Gastroesophageal sphincter (tissue), 3 donors: ENCODE data around the gene SDK1.

Source experiments
- CTCF ChIP-seq, 4 experiments: fragments of 200-600 bp in 2 of 4; fragments of 450-650 bp in 2 of 4; sonication (generic) in 1 of 4; IDR thresholded peaks; one replicate each; pipeline ENCODE4 v1.5.1; 2017 to 2019; ENCODE audit warnings: antibody characterized with exemption in 4 of 4, mild to moderate bottlenecking in 2 of 4, moderate library complexity in 2 of 4
- POLR2A ChIP-seq, 2 donors: fragments of 450-650 bp; IDR thresholded peaks; one replicate each; pipeline ENCODE4 v1.6.1; 2017; ENCODE audit warnings: antibody characterized with exemption in 2 of 2, mild to moderate bottlenecking in 2 of 2, moderate library complexity in 1 of 2

- TF ChIP-seq CTCF (IDR thresholded peaks at IDR 0.05) (no peak), POLR2A (IDR thresholded peaks at IDR 0.05) (no peak)
Measured at GRCh38 chr7:4151524-4151923, 850.5 kb downstream of the SDK1 start.
